ENCODE data around the gene DUOX2. TPM values are rescaled to one million over a fixed set of nuclear protein-coding genes. Genes with fewer than 3 reads are reported as not detected.

DUOX2 gene
- total RNA-seq, 6 donors from 2014 or later: 2.7 to 27.2 (median 6.7) TPM

- DNase-seq (no peak), ATAC-seq (ENCODE audit: low FRiP score in 2 of 2) (no peak)
- Histone ChIP-seq H3K4me1 (peaks cover 10 to 55% (median 27%) of the 10 kb centered on the region in 4 donors), H3K27ac (peak overlapping the region in 2 of 4 donors; percentile 40 to 91), H3K27me3 (peaks cover 0 to 29% (median 11%) of the 10 kb centered on the region in 4 donors), H3K9me3 (no peaks in the 10 kb centered on the region), H3K4me3 (peak overlapping the region in 1 of 4 donors; percentile 58), H3K36me3 (no peaks in the 10 kb centered on the region)
- TF ChIP-seq POLR2AphosphoS5 (IDR thresholded peaks at IDR 0.05) (no peak), POLR2A (IDR thresholded peaks at IDR 0.05) (no peak), EP300 (IDR thresholded peaks at IDR 0.05) (no peak), CTCF (IDR thresholded peaks at IDR 0.05) (no peak)
- 62 to 71% methylated on average over 3 of the region's 3 CpGs for WGBS, 2 donors
Observed at GRCh38 chr15:45132844-45133560, 19.0 kb upstream of the DUOX2 start.

GRCh38 chr15:45131510-45131909 is 17.5 kb upstream of the DUOX2 start:
- peak overlapping the region in 3 of 4 donors; percentile 53 to 58 (median 55) for H3K4me3 ChIP-seq
- ATAC-seq (ENCODE audit: low FRiP score in 2 of 2): peak in 1 of 2 donors; percentile 5
- peak overlapping the region; percentile 65 to 91 (median 82) for H3K27ac ChIP-seq
- peaks cover 0 to 29% (median 11%) of the 10 kb centered on the region in 4 donors for H3K27me3 ChIP-seq
- TF ChIP-seq POLR2A (IDR thresholded peaks at IDR 0.05) (peak in 1 of 4 donors; percentile 71), POLR2AphosphoS5 (IDR thresholded peaks at IDR 0.05) (peak; percentile 23 to 55), EP300 (IDR thresholded peaks at IDR 0.05) (peak in 2 of 4 donors; percentile 34 to 85), CTCF (IDR thresholded peaks at IDR 0.05) (no peak)
- 75 to 80% methylated on average over 3 of the region's 3 CpGs for WGBS, 2 donors
- DNase-seq: peak in 1 of 2 donors; percentile 67
- no peaks in the 10 kb centered on the region for H3K9me3 ChIP-seq
- H3K36me3 ChIP-seq: no peaks in the 10 kb centered on the region
- peaks cover 10 to 55% (median 26%) of the 10 kb centered on the region in 4 donors for H3K4me1 ChIP-seq

- H3K4me1 ChIP-seq: peaks cover 10 to 55% (median 26%) of the 10 kb centered on the region in 4 donors
- TF ChIP-seq POLR2AphosphoS5 (IDR thresholded peaks at IDR 0.05): no peak
- peak in 1 of 6 experiments; percentile 19 for TF ChIP-seq CTCF (IDR thresholded peaks at IDR 0.05)
- ATAC-seq (ENCODE audit: low FRiP score in 2 of 2) (no peak), DNase-seq (no peak)
- peaks cover 0 to 29% (median 8%) of the 10 kb centered on the region in 4 donors for H3K27me3 ChIP-seq
- 75 to 79% methylated on average over 7 of the region's 7 CpGs for WGBS, 2 donors
- no peaks in the 10 kb centered on the region for H3K9me3 ChIP-seq
- peak overlapping the region; percentile 28 to 58 (median 54) for H3K4me3 ChIP-seq
- no peaks in the 10 kb centered on the region for H3K36me3 ChIP-seq
- peak overlapping the region; percentile 65 to 91 (median 82) for H3K27ac ChIP-seq
Observed at GRCh38 chr15:45130291-45131000, 16.5 kb upstream of the DUOX2 start.

- H3K27me3 ChIP-seq: peaks cover 0 to 23% (median 6%) of the 10 kb centered on the region in 4 donors
- peak; percentile 86 to 91 for ATAC-seq (ENCODE audit: low FRiP score in 2 of 2)
- no peaks in the 10 kb centered on the region for H3K9me3 ChIP-seq
- H3K36me3 ChIP-seq: no peaks in the 10 kb centered on the region
- WGBS, 2 donors: 3 to 11% methylated on average over 7 to 42 of the region's 46 CpGs
- H3K27ac ChIP-seq: peak within 1 kb of the TSS; percentile 65 to 91 (median 82)
- H3K4me1 ChIP-seq: peaks cover 4 to 47% (median 19%) of the 10 kb centered on the region in 4 donors
- H3K4me3 ChIP-seq: peak within 1 kb of the TSS; percentile 28 to 58 (median 54)
- TF ChIP-seq POLR2AphosphoS5 (IDR thresholded peaks at IDR 0.05) (peak in 1 of 2 donors; percentile 60), POLR2A (IDR thresholded peaks at IDR 0.05) (peak in 1 of 4 donors; percentile 76), CTCF (IDR thresholded peaks at IDR 0.05) (no peak), EP300 (IDR thresholded peaks at IDR 0.05) (no peak)
- DNase-seq: peak; percentile 77 to 95
Observed at GRCh38 chr15:45129651-45130129, 15.7 kb upstream of the DUOX2 start, which contains the start of the genes DUOX1 and DUOXA1. TSS of gene DUOX1 (plus strand) at chr15:45129994. CDS start at chr15:45131967, 1,973 bp downstream. TSS of gene DUOXA1 (minus strand) at chr15:45129879. CDS start at chr15:45123014, 6,865 bp downstream.

Data from upper lobe of left lung (tissue), 6 donors.